GM18499 (cell line): ENCODE measurements around the gene OPA1.
A peak's percentile ranks its signal among the peaks of the same experiment; 100 is the strongest.

Experiments
- ATAC-seq: cut with Tn5 transposase; IDR thresholded peaks from one replicate; pipeline ENCODE4 v1.9.1; 2021; ENCODE audit warnings: moderate number of reproducible peaks; ENCODE audit not compliant: insufficient read depth, unreplicated experiment

Gene OPA1

GRCh38 chr3:193731656-193732055, 138.6 kb downstream of the OPA1 start:
- ATAC-seq = no peak

- ATAC-seq = no peak
Observed at GRCh38 chr3:193732391-193732790, 139.4 kb downstream of the OPA1 start.

- ATAC-seq = no peak
Observed at GRCh38 chr3:193732827-193733226, 139.8 kb downstream of the OPA1 start.

GRCh38 chr3:193734737-193735366, 141.8 kb downstream of the OPA1 start:
- no peak for ATAC-seq

- ATAC-seq = no peak
Observed at GRCh38 chr3:193735850-193736249, 142.8 kb downstream of the OPA1 start.

- no peak for ATAC-seq
Observed at GRCh38 chr3:193736616-193737015, 143.6 kb downstream of the OPA1 start.

GRCh38 chr3:193737191-193737751, 144.3 kb downstream of the OPA1 start:
- ATAC-seq = no peak

GRCh38 chr3:193742628-193743027, 149.6 kb downstream of the OPA1 start:
- peak; percentile 63 for ATAC-seq

GRCh38 chr3:193743702-193744047, 150.7 kb downstream of the OPA1 start:
- ATAC-seq = no peak

- ATAC-seq = no peak
Observed at GRCh38 chr3:193744048-193744821, 151.2 kb downstream of the OPA1 start.

- no peak for ATAC-seq
Observed at GRCh38 chr3:193744822-193745684, 152.0 kb downstream of the OPA1 start.

- no peak for ATAC-seq
Observed at GRCh38 chr3:193746832-193747231, 153.8 kb downstream of the OPA1 start.
